HUES64 (cell line): Measurements from ENCODE around the gene HNRNPA0.

ENCODE experiments used
- H3K27ac ChIP-seq: 2 replicates; pipeline ENCODE4 v1.7.0; 2013; ENCODE audit warnings: low read depth, low read length, inconsistent platforms
- H3K27me3 ChIP-seq: 2 replicates; pipeline ENCODE4 v1.6.1; 2013; ENCODE audit warnings: mild to moderate bottlenecking, low read length; ENCODE audit not compliant: insufficient read depth
- H3K36me3 ChIP-seq: 2 replicates; pipeline ENCODE4 v1.6.1; 2013; ENCODE audit warnings: mild to moderate bottlenecking, low read length; ENCODE audit not compliant: insufficient read depth
- H3K4me1 ChIP-seq: 2 replicates; pipeline ENCODE4 v1.6.1; 2013; ENCODE audit warnings: mild to moderate bottlenecking, low read length, moderate library complexity; ENCODE audit not compliant: insufficient read depth
- H3K4me3 ChIP-seq: 2 replicates; pipeline ENCODE4 v1.5.1; 2013; ENCODE audit warnings: mild to moderate bottlenecking, low read length, moderate library complexity
- H3K9ac ChIP-seq: 2 replicates; pipeline ENCODE4 v1.6.1; 2013; ENCODE audit warnings: mild to moderate bottlenecking, low read depth, low read length
- H3K9me3 ChIP-seq: 2 replicates; pipeline ENCODE4 v1.6.1; 2013; ENCODE audit warnings: low read depth, low read length; ENCODE audit not compliant: insufficient read depth
- WGBS: fragments of 150-250, 120-280 bp; methylation state at CpG from one replicate; pipeline ENCODE4 v1.1.7; 2013; ENCODE audit warnings: missing lambda C conversion rate; 5-methylcytosine and 5-hydroxymethylcytosine counted together

The HNRNPA0 gene

DNA sequence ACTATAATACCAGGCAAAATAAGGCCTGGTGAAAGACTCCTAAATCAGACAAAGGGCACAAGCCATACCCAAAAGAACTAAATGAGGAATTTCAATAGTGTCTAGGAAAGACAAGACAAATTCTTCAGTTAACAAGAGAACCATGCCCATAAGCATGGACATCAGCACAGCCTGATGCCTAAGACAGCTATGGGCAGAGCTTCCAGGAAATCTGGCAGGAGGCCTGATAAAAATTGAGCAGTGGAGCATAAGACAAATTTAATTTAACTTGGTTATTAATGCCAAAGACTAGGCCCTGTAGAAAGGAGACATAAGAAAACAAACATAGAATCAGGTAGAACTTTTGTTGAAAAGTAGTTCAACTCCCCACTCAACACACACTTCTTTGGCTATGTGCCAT, 35.6 kb downstream of the HNRNPA0 start:
- no peak overlapping the region for H3K9ac ChIP-seq
- H3K36me3 ChIP-seq, result peaks cover 22% of the 10 kb centered on the region
- no peaks in the 10 kb centered on the region for H3K27me3 ChIP-seq
- H3K4me1 ChIP-seq, result no peaks in the 10 kb centered on the region
- H3K27ac ChIP-seq, result no peak overlapping the region
- peaks cover 9% of the 10 kb centered on the region for H3K9me3 ChIP-seq
- H3K4me3 ChIP-seq, result no peak overlapping the region

DNA sequence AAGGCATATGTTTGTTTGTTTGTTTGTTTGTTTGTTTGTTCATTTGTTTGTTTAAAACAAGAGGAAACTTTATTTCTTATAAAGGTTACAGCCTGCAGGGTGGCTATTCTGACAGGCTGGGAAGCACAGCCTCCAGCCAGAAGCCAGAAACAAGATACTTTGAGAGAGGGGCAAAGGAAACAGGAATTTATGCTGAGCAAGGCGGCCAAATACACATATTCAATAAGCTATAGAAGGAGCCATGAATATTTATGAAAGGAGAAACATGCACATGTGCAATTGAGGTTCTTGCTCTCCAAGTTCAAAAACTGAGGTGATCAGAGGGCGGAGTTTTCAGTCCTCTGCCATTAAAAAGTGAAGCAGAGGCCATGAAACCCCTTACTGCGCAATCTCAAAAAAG, 37.8 kb downstream of the HNRNPA0 start:
- H3K27ac ChIP-seq, result no peak overlapping the region

DNA sequence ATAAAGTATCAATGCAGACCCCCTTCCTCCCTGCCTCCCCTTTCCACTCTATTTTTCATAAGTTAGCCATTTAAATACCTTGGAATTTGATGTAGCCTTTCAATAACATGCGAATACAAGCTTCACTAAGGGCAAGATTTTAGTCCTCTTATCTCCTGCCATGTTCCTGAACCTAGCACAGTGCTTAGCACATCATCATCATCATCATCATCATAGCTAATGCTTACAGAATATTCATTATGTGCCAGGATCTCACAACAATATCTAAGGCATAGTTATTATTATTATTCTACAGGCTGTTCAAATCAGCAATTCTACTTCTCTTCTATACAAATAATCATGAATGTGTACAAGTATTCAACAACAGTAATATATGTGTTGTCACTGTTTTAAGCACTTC, 38.7 kb downstream of the HNRNPA0 start:
- no peak overlapping the region for H3K4me3 ChIP-seq
- H3K4me1 ChIP-seq, result no peaks in the 10 kb centered on the region
- no peaks in the 10 kb centered on the region for H3K27me3 ChIP-seq
- H3K27ac ChIP-seq, result no peak overlapping the region
- 95% methylated on average over 1 of the region's 1 CpG for WGBS
- H3K9me3 ChIP-seq, result peaks cover 17% of the 10 kb centered on the region
- no peak overlapping the region for H3K9ac ChIP-seq
- H3K36me3 ChIP-seq, result peaks cover 22% of the 10 kb centered on the region

More for the DNA sequence above, 37.8 kb downstream of the HNRNPA0 start:
- no peaks in the 10 kb centered on the region for H3K4me1 ChIP-seq
- H3K4me3 ChIP-seq, result no peak overlapping the region
- 90% methylated on average over 3 of the region's 3 CpGs for WGBS
- no peak overlapping the region for H3K9ac ChIP-seq
- H3K9me3 ChIP-seq, result peaks cover 17% of the 10 kb centered on the region
- peaks cover 22% of the 10 kb centered on the region for H3K36me3 ChIP-seq
- no peaks in the 10 kb centered on the region for H3K27me3 ChIP-seq

DNA sequence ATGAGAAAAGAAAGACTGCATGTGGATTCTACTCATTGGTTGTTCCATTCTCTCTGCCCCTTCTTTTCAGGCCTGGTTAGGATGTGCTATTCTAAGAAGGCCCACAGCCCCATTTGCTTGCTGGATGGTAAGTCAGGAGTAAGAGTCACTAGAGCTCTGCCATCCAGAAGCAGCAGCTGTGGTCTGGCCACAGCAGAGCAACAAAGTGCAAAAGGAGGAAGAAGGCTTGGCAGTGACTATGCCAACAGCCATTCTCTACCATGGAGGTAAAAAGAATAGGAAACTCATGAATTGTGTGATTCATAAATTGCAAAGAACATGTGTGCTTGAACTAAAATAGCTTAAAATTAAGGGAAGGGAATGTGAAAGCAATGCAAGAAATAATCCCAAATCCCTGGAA, 39.2 kb downstream of the HNRNPA0 start:
- Histone ChIP-seq H3K4me1 (no peaks in the 10 kb centered on the region), H3K36me3 (peaks cover 18% of the 10 kb centered on the region), H3K27ac (no peak overlapping the region), H3K9me3 (peaks cover 17% of the 10 kb centered on the region), H3K27me3 (no peaks in the 10 kb centered on the region), H3K4me3 (no peak overlapping the region), H3K9ac (no peak overlapping the region)

DNA sequence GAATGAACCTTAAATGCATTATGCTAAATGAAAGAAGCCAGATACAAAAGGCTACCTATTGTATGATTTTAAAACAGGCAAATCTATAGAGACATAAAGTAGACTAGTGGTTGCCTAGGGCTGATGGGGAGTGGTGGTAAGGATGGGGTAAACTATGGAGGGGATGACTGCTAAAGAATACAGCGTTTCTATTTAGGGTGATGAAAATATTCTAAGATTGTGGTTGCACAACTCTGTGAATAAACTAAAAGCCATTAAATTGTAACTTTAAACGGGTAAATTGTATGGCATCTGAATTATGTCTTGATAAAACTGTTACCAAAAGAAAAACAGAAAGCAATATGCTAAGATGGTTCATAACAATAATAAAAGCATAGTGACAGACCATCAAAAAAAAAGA, 39.7 kb downstream of the HNRNPA0 start:
- H3K9ac ChIP-seq, result no peak overlapping the region
- peaks cover 18% of the 10 kb centered on the region for H3K36me3 ChIP-seq
- no peaks in the 10 kb centered on the region for H3K27me3 ChIP-seq
- 98% methylated on average over 2 of the region's 2 CpGs for WGBS
- no peaks in the 10 kb centered on the region for H3K4me1 ChIP-seq
- H3K4me3 ChIP-seq, result no peak overlapping the region
- H3K27ac ChIP-seq, result no peak overlapping the region
- H3K9me3 ChIP-seq, result peaks cover 17% of the 10 kb centered on the region

DNA sequence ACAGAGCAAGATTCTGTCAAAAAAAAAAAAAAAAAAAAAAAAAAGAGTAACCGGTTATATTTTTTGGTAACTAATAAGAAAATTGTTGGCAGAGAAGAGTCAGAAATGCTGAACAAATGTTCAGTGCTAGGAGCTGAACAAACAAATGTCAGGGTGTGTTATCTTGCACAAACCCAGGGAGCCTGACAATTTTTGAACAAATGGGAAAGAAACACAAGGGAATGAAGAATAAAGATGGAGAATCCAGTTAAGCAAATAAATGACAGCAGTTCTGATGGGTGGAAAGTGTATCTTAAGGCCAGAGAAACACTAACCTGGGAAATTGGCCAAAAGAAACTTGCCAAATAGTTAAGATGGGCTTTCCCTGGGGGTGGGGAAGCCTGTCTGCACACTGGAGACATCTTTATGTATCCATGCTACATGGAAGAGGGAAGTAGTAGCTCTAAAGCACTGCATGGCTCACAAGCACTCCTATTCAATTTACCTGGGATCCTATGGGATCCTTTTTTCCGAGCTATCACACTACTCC, 42.0 kb downstream of the HNRNPA0 start:
- peaks cover 17% of the 10 kb centered on the region for H3K36me3 ChIP-seq

DNA sequence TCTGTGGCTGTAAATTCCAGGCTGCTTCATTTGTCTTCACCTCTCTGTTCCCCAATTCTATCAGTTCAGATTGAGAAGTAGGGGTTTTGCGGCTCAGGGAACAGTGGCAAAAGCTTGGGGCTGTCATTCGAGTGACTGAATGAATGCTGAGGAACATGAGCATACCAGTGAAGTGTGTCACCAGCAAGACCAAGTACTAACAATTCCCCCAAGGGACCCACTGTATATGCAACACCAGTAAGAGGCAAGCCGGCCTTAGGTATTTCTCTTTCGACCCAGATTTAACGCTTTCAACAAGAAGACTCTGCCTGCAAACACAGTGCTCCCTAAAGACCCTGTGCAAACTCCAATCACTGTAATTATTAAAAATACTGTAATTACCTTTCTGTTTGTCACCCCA, 44.1 kb downstream of the HNRNPA0 start:
- Histone ChIP-seq H3K4me1 (no peaks in the 10 kb centered on the region), H3K9me3 (peaks cover 17% of the 10 kb centered on the region), H3K36me3 (peaks cover 19% of the 10 kb centered on the region), H3K27me3 (no peaks in the 10 kb centered on the region), H3K9ac (no peak overlapping the region), H3K4me3 (no peak overlapping the region), H3K27ac (no peak overlapping the region)
- 92% methylated on average over 5 of the region's 5 CpGs for WGBS

More for the DNA sequence above, 42.0 kb downstream of the HNRNPA0 start:
- no peaks in the 10 kb centered on the region for H3K27me3 ChIP-seq
- H3K9ac ChIP-seq, result no peak overlapping the region
- no peak overlapping the region for H3K4me3 ChIP-seq
- 100% methylated on average over 1 of the region's 2 CpGs for WGBS
- peaks cover 17% of the 10 kb centered on the region for H3K9me3 ChIP-seq
- H3K27ac ChIP-seq, result no peak overlapping the region
- no peaks in the 10 kb centered on the region for H3K4me1 ChIP-seq

DNA sequence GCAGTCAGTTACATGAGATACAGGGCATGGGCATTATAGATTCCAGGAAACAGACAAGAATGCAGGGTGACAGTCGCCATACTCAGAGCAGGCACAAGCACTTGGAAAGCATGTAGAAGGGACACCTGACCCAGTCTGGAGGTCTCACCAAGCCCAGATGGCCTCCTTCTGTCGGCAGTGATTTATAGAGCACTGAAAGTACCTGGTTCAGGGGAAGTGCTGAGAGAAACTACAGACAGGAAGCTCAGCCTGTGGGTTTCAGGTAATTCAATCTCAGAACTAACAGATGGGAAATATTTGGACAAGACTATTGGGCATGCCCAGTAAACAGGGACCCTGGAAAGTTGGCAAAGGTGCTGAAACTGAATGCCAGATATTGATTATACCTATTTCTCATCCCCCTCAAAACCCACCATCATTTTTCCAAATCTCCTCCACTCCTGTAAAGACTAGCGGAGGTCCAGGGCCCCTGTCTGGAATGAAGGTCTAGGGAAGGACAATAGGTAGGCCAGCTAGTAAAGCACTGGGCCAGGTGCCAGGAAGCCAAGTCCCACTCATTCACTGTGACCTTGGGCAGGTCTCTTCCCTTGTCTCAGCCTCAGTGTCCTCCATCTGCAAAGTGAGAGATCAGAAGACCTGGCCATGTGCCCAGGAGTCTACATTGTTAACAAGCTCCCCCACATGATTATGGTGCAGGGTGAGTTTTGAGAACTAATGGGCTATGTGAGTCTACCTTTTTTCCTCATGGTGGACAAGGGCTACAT, 45.2 kb downstream of the HNRNPA0 start:
- no peak overlapping the region for H3K27ac ChIP-seq
- H3K9me3 ChIP-seq, result peaks cover 10% of the 10 kb centered on the region
- 95% methylated on average over 3 of the region's 3 CpGs for WGBS
- no peaks in the 10 kb centered on the region for H3K4me1 ChIP-seq
- H3K4me3 ChIP-seq, result no peak overlapping the region
- no peak overlapping the region for H3K9ac ChIP-seq
- H3K36me3 ChIP-seq, result peaks cover 12% of the 10 kb centered on the region
- H3K27me3 ChIP-seq, result no peaks in the 10 kb centered on the region

DNA sequence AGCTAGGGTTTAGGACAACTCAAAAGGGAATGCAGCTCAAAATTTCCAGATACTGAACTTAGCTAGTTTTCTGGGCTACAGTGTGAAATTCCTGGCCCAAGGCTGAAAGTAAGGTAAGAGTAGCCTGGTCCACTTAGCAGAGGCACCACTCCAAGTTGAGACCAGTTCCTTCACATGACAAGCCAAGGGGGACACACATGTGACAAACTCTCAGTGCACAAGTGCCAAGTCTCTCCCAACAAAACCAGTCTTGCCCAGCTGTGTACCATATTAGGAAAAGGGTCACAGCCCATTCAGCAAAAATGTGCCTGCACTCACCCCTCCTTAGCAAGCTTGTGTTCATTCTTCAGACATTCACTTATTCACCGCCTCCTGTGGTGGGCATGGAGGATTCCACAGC, 46.1 kb downstream of the HNRNPA0 start:
- H3K4me3 ChIP-seq, result no peak overlapping the region
- H3K4me1 ChIP-seq, result no peaks in the 10 kb centered on the region
- H3K9me3 ChIP-seq, result peaks cover 3% of the 10 kb centered on the region
- 100% methylated on average over 1 of the region's 1 CpG for WGBS
- H3K27ac ChIP-seq, result no peak overlapping the region
- no peaks in the 10 kb centered on the region for H3K27me3 ChIP-seq
- H3K36me3 ChIP-seq, result peaks cover 10% of the 10 kb centered on the region
- no peak overlapping the region for H3K9ac ChIP-seq

DNA sequence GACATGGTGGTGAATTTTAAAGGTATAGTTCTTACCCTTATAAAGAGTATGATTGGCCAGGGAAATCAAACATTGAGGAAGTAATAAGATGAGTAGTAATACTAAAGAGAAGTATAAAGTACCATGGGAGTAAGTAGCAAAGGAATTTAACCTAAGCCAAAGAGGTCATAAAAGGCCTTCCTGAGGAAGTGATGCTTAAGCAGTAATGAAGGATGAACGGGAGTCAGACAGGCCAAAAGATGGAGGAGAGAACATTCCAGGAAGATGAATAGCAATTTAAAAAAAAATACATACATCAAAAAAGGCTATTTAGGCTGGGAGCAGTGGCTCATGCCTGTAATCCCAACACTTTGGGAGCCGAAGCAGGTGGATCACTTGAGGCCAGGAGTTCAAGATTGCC, 47.3 kb downstream of the HNRNPA0 start:
- Histone ChIP-seq H3K9me3 (no peaks in the 10 kb centered on the region), H3K27me3 (no peaks in the 10 kb centered on the region), H3K36me3 (peaks cover 10% of the 10 kb centered on the region; the same call in 1 of the 2 replicates), H3K4me1 (no peaks in the 10 kb centered on the region), H3K27ac (no peak overlapping the region), H3K4me3 (no peak overlapping the region), H3K9ac (no peak overlapping the region)
- 95% methylated on average over 2 of the region's 2 CpGs for WGBS

DNA sequence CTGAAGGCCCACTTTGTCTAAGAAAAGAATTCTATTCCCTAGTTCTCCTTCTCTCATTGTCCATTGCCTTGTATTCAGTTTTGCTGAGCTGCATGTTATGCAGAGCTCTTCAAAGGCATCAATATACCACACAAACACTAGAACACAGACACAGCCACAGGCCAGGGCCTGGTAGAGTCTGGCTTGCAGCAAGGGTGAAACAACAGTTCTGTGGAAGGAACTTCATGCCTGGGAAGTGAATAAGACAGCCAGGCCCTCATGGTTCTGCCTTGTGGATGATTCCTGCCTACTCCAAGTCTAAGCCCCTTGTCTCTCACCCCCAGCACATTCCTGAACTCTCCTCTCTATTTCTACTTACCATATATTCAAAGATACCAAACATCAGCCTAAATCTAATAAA, 49.1 kb downstream of the HNRNPA0 start:
- Histone ChIP-seq H3K9me3 (no peaks in the 10 kb centered on the region), H3K9ac (no peak overlapping the region), H3K4me1 (no peaks in the 10 kb centered on the region), H3K27ac (no peak overlapping the region), H3K27me3 (no peaks in the 10 kb centered on the region), H3K4me3 (no peak overlapping the region), H3K36me3 (peaks cover 10% of the 10 kb centered on the region; the same call in 1 of the 2 replicates)
